NK-92 (cell line): Measurements from ENCODE around the gene MEP1B.
"Not testable (repeated sequence)": the region's sequence is repeated elsewhere in the genome, so short reads cannot be mapped to it uniquely, and the experiment has no call there.

ENCODE experiments used
- DNase-seq: peaks from one replicate; lab custom pipeline; 2025; ENCODE audit not compliant: unreplicated experiment; lab: John Stamatoyannopoulos, UW

MEP1B gene

GRCh38 chr18:32189790-32190189 is at the start of gene MEP1B:
MEP1B (plus strand) TSS chr18:32190039; CDS start chr18:32190071, 32 bp downstream.
- no peak for DNase-seq

GRCh38 chr18:32148185-32148870 is 41.5 kb upstream of the MEP1B start:
- no peak for DNase-seq

- no peak for DNase-seq
Observed at GRCh38 chr18:32152705-32153448, 37.0 kb upstream of the MEP1B start.

DNA sequence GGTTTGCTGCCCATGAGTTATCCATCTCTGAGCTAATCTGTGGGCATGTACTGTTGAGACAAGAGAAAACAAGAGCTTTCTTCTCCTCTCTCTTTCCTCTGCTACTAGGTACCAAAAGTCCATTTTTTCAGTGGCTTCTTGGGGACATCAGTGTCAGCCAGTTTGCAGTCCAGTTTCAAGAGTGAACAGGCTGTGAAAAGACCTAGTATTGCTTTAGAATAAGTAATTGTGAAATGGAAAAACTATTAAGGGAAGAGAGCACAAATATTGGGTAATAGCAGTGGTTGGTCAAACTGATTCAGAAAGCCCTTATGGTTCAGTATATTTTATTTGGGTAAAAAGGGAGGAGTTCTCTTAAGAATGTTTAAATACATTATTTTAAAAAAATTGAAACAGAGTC is 33.0 kb upstream of the MEP1B start:
- DNase-seq = no peak

- no peak for DNase-seq
Observed at GRCh38 chr18:32157580-32157979, 32.3 kb upstream of the MEP1B start.

GRCh38 chr18:32158108-32158624 is 31.7 kb upstream of the MEP1B start:
- no peak for DNase-seq

- DNase-seq = not testable (repeated sequence)
Observed at GRCh38 chr18:32158631-32159030, 31.2 kb upstream of the MEP1B start.

DNA sequence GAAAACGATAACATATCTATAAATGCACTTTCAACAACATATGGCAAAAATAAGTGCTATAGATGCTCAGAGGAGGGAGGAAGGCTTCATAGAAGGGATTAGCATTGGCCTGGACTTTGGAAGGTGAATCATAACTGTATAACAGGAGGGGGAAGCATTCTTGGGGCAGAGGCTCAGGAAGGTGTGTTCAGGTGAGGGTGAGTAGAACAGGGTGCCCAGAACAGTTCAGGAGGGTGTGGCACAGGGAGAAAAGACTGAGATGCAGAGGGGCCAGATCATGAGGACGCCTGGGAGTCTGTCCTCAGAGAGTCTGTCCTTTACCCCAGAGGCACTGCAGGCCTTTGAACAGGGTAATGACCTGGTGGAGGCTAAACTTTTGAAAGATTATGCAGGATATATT is 29.3 kb upstream of the MEP1B start:
- no peak for DNase-seq

- DNase-seq = no peak
Observed at GRCh38 chr18:32167980-32168730, 21.7 kb upstream of the MEP1B start.

DNA sequence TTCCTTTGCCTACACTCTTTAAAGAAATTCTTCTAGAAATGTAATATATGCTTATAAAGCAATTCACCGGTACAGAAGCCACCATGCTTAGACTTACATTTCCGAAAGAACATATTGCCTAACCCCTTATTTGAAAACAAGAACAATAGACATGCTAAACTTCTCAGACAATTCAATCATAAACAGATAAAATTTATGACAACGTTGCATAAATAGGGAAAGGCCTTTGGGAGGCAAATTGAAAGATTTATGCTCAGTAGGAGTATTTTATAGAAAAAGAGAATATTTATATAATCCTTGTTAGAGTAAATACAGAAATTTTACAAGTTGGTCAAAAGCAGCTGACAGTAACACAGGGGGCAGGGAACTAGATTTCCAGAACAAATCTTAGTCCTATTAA is 16.2 kb upstream of the MEP1B start:
- DNase-seq = no peak

DNA sequence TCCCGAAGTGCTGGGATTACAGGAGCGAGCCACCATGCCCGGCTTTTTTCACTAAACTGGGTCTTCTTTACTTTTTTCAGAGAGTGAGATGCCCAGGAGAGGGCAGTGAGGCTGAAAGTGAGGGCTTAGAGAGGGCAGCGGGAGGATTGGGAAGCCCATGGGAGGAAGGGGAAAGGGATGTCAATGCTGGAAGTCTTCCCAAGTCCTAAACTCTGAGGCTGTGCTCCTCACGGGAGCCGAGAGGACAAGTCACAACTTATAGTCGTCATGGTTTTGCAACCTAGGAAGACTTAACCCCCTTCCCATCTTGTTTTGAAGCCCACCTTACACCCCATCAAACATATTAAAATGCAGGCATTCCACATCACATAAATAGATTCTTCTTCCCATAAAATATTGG is 15.1 kb upstream of the MEP1B start:
- DNase-seq = no peak

DNA sequence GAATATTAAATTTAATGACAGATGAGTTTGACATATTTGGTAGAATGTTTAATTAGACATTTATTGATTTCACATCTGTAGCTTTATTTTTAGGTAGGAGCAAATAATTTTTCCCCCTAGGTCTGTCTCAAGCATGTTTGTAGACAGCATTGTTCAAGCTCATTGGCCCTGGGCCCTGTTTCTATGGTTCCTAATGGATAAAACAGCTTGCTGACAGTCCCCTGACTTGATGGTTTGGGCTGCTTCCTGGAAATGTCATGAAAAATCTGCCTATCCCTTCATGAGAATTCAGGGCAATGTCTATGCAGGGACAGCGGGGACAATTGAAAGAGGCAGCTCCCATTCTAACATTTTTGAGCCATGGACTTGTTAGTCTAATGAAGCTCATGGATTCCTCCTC is 14.6 kb upstream of the MEP1B start:
- DNase-seq = no peak

GRCh38 chr18:32176745-32177144 is 13.1 kb upstream of the MEP1B start:
- DNase-seq = not testable (repeated sequence)

DNA sequence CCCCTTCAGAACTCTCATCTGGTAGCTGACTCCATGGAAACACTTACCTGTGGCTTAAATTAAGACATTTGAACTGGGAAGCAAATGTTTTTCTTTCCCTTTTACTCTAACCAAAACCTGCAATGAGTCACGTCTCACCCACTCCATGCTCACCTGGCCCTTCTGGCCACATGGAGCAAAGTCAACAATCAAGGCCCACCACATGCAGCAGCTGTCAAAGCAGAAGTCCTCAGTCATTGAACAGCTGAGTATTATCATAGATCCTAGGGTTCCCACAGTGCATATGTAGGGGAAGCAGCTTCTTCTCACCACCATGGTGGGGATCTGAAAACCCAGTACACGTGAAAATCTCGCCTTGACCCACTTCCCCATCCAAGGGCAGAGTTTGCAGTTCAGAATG is 12.3 kb upstream of the MEP1B start:
- no peak for DNase-seq

GRCh38 chr18:32183503-32183902 is 6.3 kb upstream of the MEP1B start:
- DNase-seq = no peak

DNA sequence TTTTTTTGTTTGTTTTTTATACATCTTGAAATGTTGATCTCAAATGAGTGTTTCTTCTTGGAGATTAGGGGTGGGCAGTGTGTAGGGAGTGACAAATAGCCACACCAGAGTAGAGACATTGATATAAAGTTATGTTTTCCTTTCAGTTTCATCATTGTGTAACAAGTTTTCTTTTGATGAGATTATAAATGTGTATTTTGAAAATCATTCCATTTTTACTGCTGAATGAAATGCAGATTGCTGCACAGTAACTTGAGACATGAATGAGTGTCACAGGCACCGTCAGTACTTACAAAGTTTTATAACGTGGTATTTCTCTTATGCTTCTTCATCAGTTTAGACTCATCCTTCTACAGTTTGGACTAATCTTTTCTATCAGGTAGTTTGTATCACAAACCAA is 370 bp downstream of the MEP1B start:
- DNase-seq = no peak

DNA sequence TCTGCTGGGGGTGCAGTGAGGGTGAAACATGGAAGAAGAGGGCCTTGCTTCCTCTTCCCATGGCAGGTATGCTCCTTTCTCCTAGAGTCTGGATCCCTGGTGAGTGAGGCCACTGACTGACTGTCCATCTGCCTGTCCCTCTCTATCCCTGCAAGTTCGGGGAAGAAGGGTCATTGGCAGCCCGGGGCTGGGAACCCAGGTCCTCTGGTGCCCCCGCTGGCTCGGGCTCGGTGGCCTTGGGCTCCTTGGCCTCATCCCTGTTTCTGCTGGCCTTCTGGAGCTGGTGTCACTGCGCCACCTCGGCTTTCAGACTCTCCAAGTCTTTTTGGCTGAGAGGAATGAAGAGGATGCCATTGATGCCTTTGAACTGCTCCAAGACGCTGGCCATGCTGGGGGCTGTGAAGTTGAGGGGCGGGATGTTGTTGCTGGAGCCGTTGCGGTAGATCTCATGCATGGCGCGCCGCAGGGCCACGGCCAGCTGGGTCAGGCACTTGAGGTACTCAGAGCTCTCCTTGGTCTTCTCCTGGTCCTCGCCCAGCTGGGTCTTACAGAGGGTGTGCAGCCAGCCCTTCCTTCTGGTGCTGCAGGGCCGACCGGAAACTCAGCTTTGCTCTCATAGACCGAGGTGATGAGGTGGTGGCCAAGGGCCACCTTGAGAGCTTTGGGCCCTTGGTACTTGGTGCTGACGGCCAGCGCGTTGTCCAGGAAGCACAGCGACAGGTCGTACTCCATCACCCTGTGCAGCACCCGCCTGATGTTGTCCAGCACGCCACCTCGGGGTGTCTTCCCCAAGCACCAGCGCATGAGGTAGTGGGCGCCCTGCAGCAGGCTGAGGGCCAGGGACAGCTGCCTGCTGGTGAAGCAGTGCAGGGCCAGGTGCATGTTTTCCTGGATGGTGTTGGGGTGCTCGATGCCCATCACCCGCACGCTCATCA is 6.3 kb downstream of the MEP1B start:
- no peak for DNase-seq

GRCh38 chr18:32200766-32201165 is 10.9 kb downstream of the MEP1B start:
- no peak for DNase-seq

DNA sequence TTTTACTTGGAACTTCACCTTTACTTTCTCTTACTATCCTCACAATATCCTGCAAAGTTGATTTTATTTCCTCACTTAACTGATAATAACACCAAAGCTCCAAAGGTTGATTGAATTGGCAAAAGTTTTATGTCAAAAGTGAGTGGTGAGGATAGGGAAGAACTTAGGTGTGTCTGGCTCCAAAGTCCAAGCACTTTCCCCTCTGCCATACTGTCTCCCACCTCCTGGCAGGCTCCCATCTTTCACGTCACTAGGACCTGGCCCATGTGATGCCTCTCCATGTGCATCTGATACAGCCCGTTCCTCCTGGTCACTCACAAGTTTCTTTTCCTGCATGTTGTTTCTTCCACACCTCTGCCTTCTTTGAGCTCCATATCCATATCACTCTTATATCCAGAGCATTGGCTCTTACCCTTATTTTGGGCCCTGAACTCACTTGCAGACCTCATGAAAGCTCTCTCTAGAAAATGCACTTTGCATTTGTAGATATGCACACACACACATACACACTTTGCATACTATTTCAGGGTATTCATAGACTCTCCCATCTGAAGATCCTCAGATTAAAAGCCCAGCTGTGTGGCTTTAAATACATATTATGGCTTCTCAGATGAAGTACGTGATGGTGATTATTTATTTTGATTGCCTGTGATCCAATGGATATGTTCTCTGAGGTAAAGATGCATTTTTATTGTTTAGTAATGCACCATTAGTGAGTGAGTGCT is 12.3 kb downstream of the MEP1B start:
- DNase-seq = no peak

- DNase-seq = no peak
Observed at GRCh38 chr18:32208023-32208422, 18.2 kb downstream of the MEP1B start.
